ENCODE results near the gene SHROOM2. TPM values are rescaled to one million over a fixed set of nuclear protein-coding genes. Genes with fewer than 3 reads are reported as not detected.
"Not testable (repeated sequence)": the region's sequence is repeated elsewhere in the genome, so short reads cannot be mapped to it uniquely, and the experiment has no call there.

SHROOM2 gene
- polyA plus RNA-seq, 1 donor (not counting 4 experiments of a cell fraction or from before 2014, with no cell fraction given) = 3.3 TPM

- Histone ChIP-seq H3K36me3 (ENCODE audit: control insufficient read depth in 2 of 2, extremely low read depth in 1 of 2, insufficient read depth in 2 of 2, low read length in 2 of 2) (no peaks in the 10 kb centered on the region), H3K79me2 (ENCODE audit: control insufficient read depth, insufficient read depth, low read length) (no peaks in the 10 kb centered on the region), H3K27me3 (ENCODE audit: control insufficient read depth, extremely low read depth, insufficient read depth, low read length) (no peaks in the 10 kb centered on the region), H3K4me3 (ENCODE audit: control insufficient read depth in 2 of 3, extremely low read depth in 1 of 3, insufficient read depth in 2 of 3, low read depth in 1 of 3, low read length in 3 of 3) (no peak overlapping the region), H3K9me1 (ENCODE audit: control insufficient read depth, extremely low read depth, insufficient read depth, low read length) (no peaks in the 10 kb centered on the region), H3K9ac (ENCODE audit: control insufficient read depth, extremely low read depth, insufficient read depth, low read length) (no peak overlapping the region), H2AFZ (ENCODE audit: control insufficient read depth, low read length) (no peak overlapping the region), H3K4me1 (ENCODE audit: control insufficient read depth, extremely low read depth, insufficient read depth, low read length) (peaks cover 4% of the 10 kb centered on the region), H3K27ac (ENCODE audit: control insufficient read depth, insufficient read depth, low read length) (no peak overlapping the region), H3K4me2 (ENCODE audit: control insufficient read depth, extremely low read depth, insufficient read depth, low read depth, low read length) (no peak overlapping the region), H3K9me3 (ENCODE audit: control insufficient read depth, low read depth, low read length) (no peaks in the 10 kb centered on the region), H4K20me1 (ENCODE audit: control insufficient read depth, extremely low read depth, insufficient read depth, low read length) (no peaks in the 10 kb centered on the region)
- TF ChIP-seq CTCF (optimal IDR thresholded peaks at IDR 0.05 in 1 of 3, IDR thresholded peaks at IDR 0.05 in 1 of 3, conservative IDR thresholded peaks at IDR 0.05 in 1 of 3; ENCODE audit: extremely low read depth in 1 of 3, insufficient read depth in 2 of 3, low read length in 3 of 3) = no peak
- dilution Hi-C loops (cut with MboI; ENCODE audit: extremely low pct_ligation_motif_present, low sequenced_read_pairs) = no loop called here
- DNase-seq (ENCODE audit: low read depth, low spot score) (no peak), FAIRE-seq (no peak)
These were observed 18.9 kb upstream of the SHROOM2 start for GRCh38 chrX:9767375-9767774.

DNA sequence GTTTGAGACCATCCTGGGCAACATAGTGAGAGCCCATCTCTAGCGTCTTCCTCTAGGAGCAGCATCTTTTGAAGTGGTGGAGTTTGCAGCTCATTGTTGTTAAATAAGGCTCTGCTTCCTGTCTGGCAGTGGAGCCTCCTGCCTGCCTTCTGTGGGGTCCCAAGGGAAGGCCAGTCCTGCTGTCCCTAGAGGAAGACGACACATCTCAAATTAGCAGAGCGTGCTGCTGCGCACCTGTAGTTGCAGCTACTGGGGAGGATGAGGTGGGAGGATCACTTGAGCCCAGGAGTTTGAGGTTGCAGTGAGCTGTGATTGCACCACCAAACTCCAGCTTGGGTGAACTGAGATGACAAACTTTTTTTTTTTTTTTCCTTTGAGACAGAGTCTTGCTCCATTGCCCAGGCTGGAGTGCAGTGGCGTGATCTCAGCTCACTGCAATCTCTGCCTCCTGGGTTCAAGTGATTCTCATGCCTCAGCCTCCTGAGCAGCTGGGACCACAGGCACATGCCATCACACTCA lies 17.8 kb upstream of the SHROOM2 start:
- H4K20me1 ChIP-seq (ENCODE audit: control insufficient read depth, extremely low read depth, insufficient read depth, low read length); H3K9ac ChIP-seq (ENCODE audit: control insufficient read depth, extremely low read depth, insufficient read depth, low read length); H3K79me2 ChIP-seq (ENCODE audit: control insufficient read depth, insufficient read depth, low read length); H3K4me3 ChIP-seq (ENCODE audit: control insufficient read depth in 2 of 3, extremely low read depth in 1 of 3, insufficient read depth in 2 of 3, low read depth in 1 of 3, low read length in 3 of 3); DNase-seq (ENCODE audit: low read depth, low spot score); H3K27ac ChIP-seq (ENCODE audit: control insufficient read depth, insufficient read depth, low read length); H3K9me1 ChIP-seq (ENCODE audit: control insufficient read depth, extremely low read depth, insufficient read depth, low read length); H2AFZ ChIP-seq (ENCODE audit: control insufficient read depth, low read length); H3K4me2 ChIP-seq (ENCODE audit: control insufficient read depth, extremely low read depth, insufficient read depth, low read depth, low read length); H3K27me3 ChIP-seq (ENCODE audit: control insufficient read depth, extremely low read depth, insufficient read depth, low read length); FAIRE-seq; H3K9me3 ChIP-seq (ENCODE audit: control insufficient read depth, low read depth, low read length); dilution Hi-C loops (cut with MboI; ENCODE audit: extremely low pct_ligation_motif_present, low sequenced_read_pairs); H3K36me3 ChIP-seq (ENCODE audit: control insufficient read depth in 2 of 2, extremely low read depth in 1 of 2, insufficient read depth in 2 of 2, low read length in 2 of 2); H3K4me1 ChIP-seq (ENCODE audit: control insufficient read depth, extremely low read depth, insufficient read depth, low read length): not testable (repeated sequence)

DNA sequence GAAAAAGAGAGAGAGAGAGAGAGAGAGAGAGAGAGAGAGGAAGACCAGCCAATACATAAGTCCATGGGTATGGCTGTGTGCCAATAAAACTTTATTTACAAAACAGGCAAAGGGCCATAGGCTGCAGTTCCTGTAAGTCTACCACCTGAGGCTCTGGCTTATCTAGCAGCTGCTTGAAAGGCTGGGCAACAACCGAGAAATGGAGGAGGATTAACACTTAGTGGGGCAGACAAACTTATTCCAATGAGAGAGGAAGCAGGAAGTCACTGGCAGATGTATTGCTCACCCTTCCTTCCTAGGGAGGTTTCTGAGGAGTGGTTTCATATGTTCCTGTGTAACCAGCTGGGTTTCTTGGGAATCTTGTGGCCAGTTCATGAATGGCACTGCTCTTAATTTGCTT lies 15.9 kb upstream of the SHROOM2 start:
- no peaks in the 10 kb centered on the region for H3K36me3 ChIP-seq (ENCODE audit: control insufficient read depth in 2 of 2, extremely low read depth in 1 of 2, insufficient read depth in 2 of 2, low read length in 2 of 2)
- H4K20me1 ChIP-seq (ENCODE audit: control insufficient read depth, extremely low read depth, insufficient read depth, low read length) = no peaks in the 10 kb centered on the region
- H3K9ac ChIP-seq (ENCODE audit: control insufficient read depth, extremely low read depth, insufficient read depth, low read length) = no peak overlapping the region
- peaks cover 4% of the 10 kb centered on the region for H3K4me1 ChIP-seq (ENCODE audit: control insufficient read depth, extremely low read depth, insufficient read depth, low read length)
- dilution Hi-C loops (cut with MboI; ENCODE audit: extremely low pct_ligation_motif_present, low sequenced_read_pairs) = no loop called here
- peak overlapping the region; percentile 70 for H2AFZ ChIP-seq (ENCODE audit: control insufficient read depth, low read length)
- H3K9me3 ChIP-seq (ENCODE audit: control insufficient read depth, low read depth, low read length) = no peaks in the 10 kb centered on the region
- H3K79me2 ChIP-seq (ENCODE audit: control insufficient read depth, insufficient read depth, low read length) = no peaks in the 10 kb centered on the region
- no peak overlapping the region for H3K4me3 ChIP-seq (ENCODE audit: control insufficient read depth in 2 of 3, extremely low read depth in 1 of 3, insufficient read depth in 2 of 3, low read depth in 1 of 3, low read length in 3 of 3)
- H3K27me3 ChIP-seq (ENCODE audit: control insufficient read depth, extremely low read depth, insufficient read depth, low read length) = no peaks in the 10 kb centered on the region
- DNase-seq (ENCODE audit: low read depth, low spot score) (no peak), FAIRE-seq (no peak)
- no peaks in the 10 kb centered on the region for H3K9me1 ChIP-seq (ENCODE audit: control insufficient read depth, extremely low read depth, insufficient read depth, low read length)
- no peak overlapping the region for H3K4me2 ChIP-seq (ENCODE audit: control insufficient read depth, extremely low read depth, insufficient read depth, low read depth, low read length)
- no peak overlapping the region for H3K27ac ChIP-seq (ENCODE audit: control insufficient read depth, insufficient read depth, low read length)
- TF ChIP-seq CTCF (optimal IDR thresholded peaks at IDR 0.05 in 1 of 3, IDR thresholded peaks at IDR 0.05 in 1 of 3, conservative IDR thresholded peaks at IDR 0.05 in 1 of 3; ENCODE audit: extremely low read depth in 1 of 3, insufficient read depth in 2 of 3, low read length in 3 of 3) (no peak), EZH2 (IDR thresholded peaks at IDR 0.05; ENCODE audit: low read length) (no peak)

Data from keratinocyte (primary cell).